OCI-LY7 (cell line): ENCODE results near the gene UCHL1.

Source experiments
- CTCF ChIP-seq: fragments of 200-600 bp; sonication (generic); conservative IDR thresholded peaks from 2 replicates; pipeline ENCODE4 v1.5.1; 2014; ENCODE audit warnings: mild to moderate bottlenecking, antibody characterized with exemption, low read length, moderate library complexity, mixed read lengths
- EZH2phosphoT487 ChIP-seq: fragments of 200-600 bp; sonication (generic); IDR thresholded peaks from 2 replicates; pipeline ENCODE4 v1.6.1; 2018; ENCODE audit warnings: low read depth, borderline replicate concordance, mild to moderate bottlenecking, mixed run types, antibody characterized with exemption, low read length, moderate library complexity, mixed read lengths

DNA sequence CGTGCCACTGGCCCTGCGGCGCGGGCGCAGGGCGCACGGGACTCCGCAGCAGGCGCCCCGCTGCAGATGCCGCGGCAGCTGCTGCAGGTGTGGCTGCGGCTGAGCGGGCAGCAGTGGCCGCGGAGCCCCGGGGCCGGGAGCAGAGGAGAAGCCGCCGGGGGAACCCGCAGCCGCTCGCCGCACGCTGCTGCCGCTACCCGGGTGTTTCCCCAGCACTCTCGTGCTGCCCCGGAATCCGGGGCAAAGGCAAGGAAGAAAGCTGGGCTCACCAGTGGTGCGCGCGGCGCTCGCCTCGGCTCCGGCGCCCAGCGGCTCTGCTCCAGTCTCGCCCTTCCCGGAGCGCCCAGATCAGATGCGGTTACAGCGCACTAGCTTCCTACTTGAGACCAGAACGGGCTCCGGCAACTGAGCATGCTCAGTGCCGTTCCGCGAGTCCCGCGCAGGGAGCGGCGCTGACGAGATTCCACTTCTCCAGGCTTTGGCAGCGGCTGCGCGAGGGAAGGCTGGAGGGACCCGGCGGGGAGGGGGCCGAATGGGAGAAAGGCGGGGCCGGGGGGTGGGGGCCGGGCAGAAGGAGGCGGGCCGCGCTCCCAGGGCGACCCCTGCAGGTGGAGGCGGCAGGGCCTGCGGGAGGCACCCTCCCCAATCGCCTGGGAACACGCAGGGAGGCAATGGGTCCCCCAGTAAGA lies 42.4 kb upstream of the UCHL1 start, which contains the start of gene APBB2:
- TF ChIP-seq CTCF, result peak; percentile 79
- no peak for TF ChIP-seq EZH2phosphoT487
